A549 (cell line): ENCODE measurements around the gene ROBO1. TPM values are rescaled to one million over a fixed set of nuclear protein-coding genes. Genes with fewer than 3 reads are reported as not detected.
"Not testable (repeated sequence)": the region's sequence is repeated elsewhere in the genome, so short reads cannot be mapped to it uniquely, and the experiment has no call there.

Source experiments
- ATAC-seq, 2 experiments: fragments of 200-7000 bp in 1 of 2; fragments of >200 bp in 1 of 2; cut with Nextera tagmentation in 1 of 2; cut with Tn5 transposase in 1 of 2; 3 replicates each; pipeline versions ENCODE4 v1.8.0 to v1.9.1; 2018 to 2020; ENCODE audit warnings: mild to moderate bottlenecking in 1 of 2, moderate library complexity in 1 of 2
- CTCF ChIA-PET: fragments of 300-600 bp; sonication (Branson Sonifier 250); formaldehyde crosslinking; extraction: SDS; loops from one replicate; lab custom pipeline; 2021; ENCODE audit warnings: antibody characterized with exemption, inconsistent platforms; lab: Yijun Ruan, JAX
- POLR2A ChIA-PET: fragments of 350-600 bp; formaldehyde crosslinking; extraction: SDS; loops from one replicate; lab custom pipeline; 2021; ENCODE audit warnings: antibody characterized with exemption, inconsistent platforms; lab: Yijun Ruan, JAX
- DNase-seq, 2 experiments: peaks; one replicate each; pipeline versions ENCODE4 v3.0.0 to v3.0.0-alpha.2; 2011 to 2016; ENCODE audit warnings: low read depth in 1 of 2, low spot score in 1 of 2
- FAIRE-seq: peaks from 2 replicates; lab custom pipeline; 2011; peaks lifted over from hg19 to GRCh38; lab: Jason Lieb, UNC
- H3K27ac ChIP-seq, 2 experiments: fragments of >200 bp; sonication (Bioruptor Twin); formaldehyde crosslinking; 3 replicates each; pipeline ENCODE4 v1.5.1; 2016 to 2017
- H3K4me1 ChIP-seq: fragments of >200 bp; sonication (Bioruptor Twin); formaldehyde crosslinking; 3 replicates; pipeline ENCODE4 v1.6.1; 2016
- H3K4me2 ChIP-seq: fragments of >200 bp; sonication (Bioruptor Twin); formaldehyde crosslinking; 3 replicates; pipeline ENCODE4 v1.6.1; 2016
- H3K4me3 ChIP-seq: fragments of >200 bp; sonication (Bioruptor Twin); formaldehyde crosslinking; 3 replicates; pipeline ENCODE4 v1.5.1; 2016
- H3K9me3 ChIP-seq: fragments of >200 bp; sonication (Bioruptor Twin); formaldehyde crosslinking; 3 replicates; pipeline ENCODE4 v1.6.1; 2016
- CBX2 ChIP-seq: fragments of 200-600 bp; sonication (generic); IDR thresholded peaks from 2 replicates; pipeline ENCODE4 v1.6.1; 2016; ENCODE audit warnings: low read depth, mild to moderate bottlenecking, borderline replicate concordance
- CEBPB ChIP-seq, 2 experiments: fragments of >200 bp in 1 of 2; sonication (Bioruptor Twin) in 1 of 2; formaldehyde crosslinking in 1 of 2; IDR thresholded peaks; 2 replicates each; pipeline ENCODE4 v1.6.1; 2012 to 2016
- CHD4 ChIP-seq: fragments of 200-600 bp; sonication (generic); IDR thresholded peaks from 2 replicates; pipeline ENCODE4 v1.6.1; 2016; ENCODE audit warnings: antibody characterized with exemption, mild to moderate bottlenecking, borderline replicate concordance
- EHF ChIP-seq: fragments of 250-450 bp; sonication (Bioruptor Pico); IDR thresholded peaks from 2 replicates; pipeline ENCODE4 v1.5.0; 2020; ENCODE audit warnings: mild to moderate bottlenecking
- EP300 ChIP-seq, 2 experiments: fragments of >200 bp; sonication (Bioruptor Twin); formaldehyde crosslinking; IDR thresholded peaks; 2 replicates in 1 of 2; 3 replicates in 1 of 2; pipeline ENCODE4 v1.6.1; 2016 to 2017
- FOSL2 ChIP-seq, 2 experiments: fragments of 450-650 bp in 1 of 2; fragments of >200 bp in 1 of 2; sonication (Bioruptor Twin) in 1 of 2; formaldehyde crosslinking; IDR thresholded peaks; 2 replicates each; pipeline versions ENCODE4 v1.5.0 to v1.6.1; 2016 to 2020; ENCODE audit warnings: mild to moderate bottlenecking in 1 of 2, moderate library complexity in 1 of 2
- HDAC2 ChIP-seq: fragments of 200-600 bp; sonication (generic); IDR thresholded peaks from 2 replicates; pipeline ENCODE4 v1.6.1; 2016
- JUN ChIP-seq, 2 experiments: fragments of >200 bp; sonication (Bioruptor Twin); formaldehyde crosslinking; IDR thresholded peaks; 2 replicates in 1 of 2; 3 replicates in 1 of 2; pipeline ENCODE4 v1.6.1; 2016 to 2017
- JUNB ChIP-seq: fragments of >200 bp; sonication (Bioruptor Twin); formaldehyde crosslinking; IDR thresholded peaks from 2 replicates; pipeline ENCODE4 v1.6.1; 2016
- KDM1A ChIP-seq: fragments of 200-600 bp; sonication (generic); IDR thresholded peaks from 2 replicates; pipeline ENCODE4 v1.6.1; 2016; ENCODE audit warnings: low read depth, mild to moderate bottlenecking
- MAZ ChIP-seq: fragments of 150-350 bp; IDR thresholded peaks from 2 replicates; pipeline ENCODE4 v1.6.1; 2014; ENCODE audit warnings: antibody characterized with exemption, low read depth, low read length, borderline replicate concordance
- POLR2A ChIP-seq: IDR thresholded peaks from 2 replicates; pipeline ENCODE4 v1.6.1; 2012; ENCODE audit warnings: mild to moderate bottlenecking, low read length
- POLR2AphosphoS2 ChIP-seq: conservative IDR thresholded peaks from 2 replicates; pipeline ENCODE4 v1.6.1; 2012; ENCODE audit warnings: low read length, improper control_type of control experiment, inconsistent platforms
- RCOR1 ChIP-seq: fragments of 150-350 bp; IDR thresholded peaks from 2 replicates; pipeline ENCODE4 v1.6.1; 2014; ENCODE audit warnings: antibody characterized with exemption, low read length, low read depth
- SREBF2 ChIP-seq: fragments of 450-650 bp; IDR thresholded peaks from 2 replicates; pipeline ENCODE4 v1.6.1; 2014; ENCODE audit warnings: mild to moderate bottlenecking, moderate library complexity
- TFCP2L1 ChIP-seq: fragments of 250-450 bp; sonication (Bioruptor Pico); IDR thresholded peaks from 2 replicates; pipeline ENCODE4 v1.5.0; 2021; ENCODE audit warnings: mild to moderate bottlenecking
- ZC3H11A ChIP-seq: fragments of 450-650 bp; IDR thresholded peaks from 2 replicates; pipeline ENCODE4 v1.6.1; 2014; ENCODE audit warnings: antibody characterized with exemption, mild to moderate bottlenecking
- WGBS: methylation state at CpG from one replicate; pipeline ENCODE4 v1.1.6; 2017; ENCODE audit errors: missing lambda C conversion rate; 5-methylcytosine and 5-hydroxymethylcytosine counted together
- polyA plus RNA-seq, 4 experiments: library from polyadenylated mRNA; depleted of rRNA in 3 of 4; stranded (reverse); fragments of >200 nt; fragmentation: RNase III in 1 of 4; extraction: RNeasy Plus Mini Kit Qiagen cat#74134 plus additional on column Dnase treatment in 1 of 4; gene quantifications; 2 replicates in 3 of 4; 3 replicates in 1 of 4; pipeline ENCODE4 v1.2.3, GENCODE V29; 2011 to 2017
- TF ChIP-seq, protein P1 (sequence below): fragments of >200 bp; sonication (Bioruptor Twin); formaldehyde crosslinking; IDR thresholded peaks from 3 replicates; pipeline ENCODE4 v1.5.1; 2016
- TF ChIP-seq, protein P2 (sequence below): fragments of 200-600 bp; sonication (generic); IDR thresholded peaks from 2 replicates; pipeline ENCODE4 v1.6.1; 2016; ENCODE audit warnings: antibody characterized with exemption, mild to moderate bottlenecking, moderate library complexity

Gene ROBO1
- polyA plus RNA-seq, 2 of the 4 experiments (the other 2 are of a cell fraction): 25.3 to 35.6 TPM

DNA sequence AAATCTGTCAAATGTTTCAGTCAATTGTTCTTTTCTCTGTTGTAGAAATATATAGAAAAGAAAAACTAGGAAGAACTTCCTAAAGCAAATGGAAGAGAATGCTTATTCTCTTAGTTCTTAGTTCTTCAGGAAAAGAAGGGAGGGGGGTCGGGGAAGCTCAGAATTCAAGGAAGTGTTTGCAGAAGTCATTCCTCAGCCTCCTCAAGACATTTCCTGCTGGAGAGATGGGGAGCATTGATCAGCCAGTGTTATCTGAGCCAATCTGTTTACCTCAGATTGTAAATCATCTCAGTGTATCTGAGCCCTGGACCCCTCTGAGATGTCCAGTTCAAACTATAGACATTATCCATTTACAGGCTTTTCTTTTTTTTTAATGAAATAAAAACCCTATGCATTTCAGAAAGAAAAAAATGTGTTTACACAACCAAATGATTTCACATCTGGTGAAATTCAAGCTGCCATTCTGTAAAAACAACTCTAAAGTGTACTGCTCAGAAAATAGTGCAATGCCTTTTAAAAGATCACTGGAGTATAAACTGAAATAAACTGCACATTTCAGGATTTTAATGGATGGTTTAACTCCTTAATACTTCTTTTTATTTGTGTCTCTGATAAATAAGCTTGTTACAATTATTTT lies 460.7 kb downstream of the ROBO1 start:
- no peaks in the 10 kb centered on the region for H3K4me1 ChIP-seq
- DNase-seq (no peak), ATAC-seq (no peak), FAIRE-seq (no peak)
- no peak overlapping the region for H3K4me3 ChIP-seq
- CTCF ChIA-PET: interaction anchor here (0.7 kb wide), 1 partner anchor 338 kb away, joined by 4 read pairs; no protein-coding TSS in a partner anchor
- H3K4me2 ChIP-seq: no peak overlapping the region
- 0% methylated on average over 1 of the region's 1 CpG for WGBS
- H3K9me3 ChIP-seq: no peaks in the 10 kb centered on the region
- POLR2A ChIA-PET: no interaction called here
- H3K27ac ChIP-seq: no peak overlapping the region
- TF ChIP-seq KDM1A (no peak), ZC3H11A (no peak)
- TF ChIP-seq, protein P1, sequence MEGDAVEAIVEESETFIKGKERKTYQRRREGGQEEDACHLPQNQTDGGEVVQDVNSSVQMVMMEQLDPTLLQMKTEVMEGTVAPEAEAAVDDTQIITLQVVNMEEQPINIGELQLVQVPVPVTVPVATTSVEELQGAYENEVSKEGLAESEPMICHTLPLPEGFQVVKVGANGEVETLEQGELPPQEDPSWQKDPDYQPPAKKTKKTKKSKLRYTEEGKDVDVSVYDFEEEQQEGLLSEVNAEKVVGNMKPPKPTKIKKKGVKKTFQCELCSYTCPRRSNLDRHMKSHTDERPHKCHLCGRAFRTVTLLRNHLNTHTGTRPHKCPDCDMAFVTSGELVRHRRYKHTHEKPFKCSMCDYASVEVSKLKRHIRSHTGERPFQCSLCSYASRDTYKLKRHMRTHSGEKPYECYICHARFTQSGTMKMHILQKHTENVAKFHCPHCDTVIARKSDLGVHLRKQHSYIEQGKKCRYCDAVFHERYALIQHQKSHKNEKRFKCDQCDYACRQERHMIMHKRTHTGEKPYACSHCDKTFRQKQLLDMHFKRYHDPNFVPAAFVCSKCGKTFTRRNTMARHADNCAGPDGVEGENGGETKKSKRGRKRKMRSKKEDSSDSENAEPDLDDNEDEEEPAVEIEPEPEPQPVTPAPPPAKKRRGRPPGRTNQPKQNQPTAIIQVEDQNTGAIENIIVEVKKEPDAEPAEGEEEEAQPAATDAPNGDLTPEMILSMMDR: no peak

DNA sequence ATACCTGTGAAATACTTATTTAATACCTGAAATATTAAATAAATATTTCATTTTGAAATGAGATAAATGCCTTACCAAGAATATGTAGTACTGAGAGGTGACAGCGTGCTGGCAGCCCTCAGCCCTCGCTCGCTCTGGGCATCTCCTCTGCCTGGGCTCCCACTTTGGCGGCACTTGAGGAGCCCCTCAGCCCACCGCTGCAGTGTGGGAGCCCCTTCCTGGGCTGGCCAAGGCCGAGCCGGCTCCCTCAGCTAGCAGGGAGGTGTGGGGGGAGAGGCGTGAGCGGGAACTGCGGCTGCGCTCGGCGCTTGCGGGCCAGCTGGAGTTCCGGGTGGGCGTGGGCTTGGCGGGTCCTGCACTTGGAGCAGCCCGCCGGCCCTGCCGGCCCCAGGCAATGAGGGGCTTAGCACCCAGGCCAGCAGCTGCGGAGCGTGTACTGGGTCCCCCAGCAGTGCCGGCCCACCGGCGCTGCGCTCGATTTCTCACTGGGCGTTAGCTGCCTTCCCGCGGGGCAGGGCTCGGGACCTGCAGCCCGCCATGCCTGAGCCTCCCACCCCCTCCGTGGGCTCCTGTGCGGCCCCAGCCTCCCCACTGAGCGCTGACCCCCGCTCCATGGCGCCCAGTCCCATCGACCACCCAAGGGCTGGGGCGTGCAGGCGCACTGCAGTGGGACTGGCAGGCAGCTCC lies 467.7 kb downstream of the ROBO1 start:
- H3K9me3 ChIP-seq, ATAC-seq, H3K4me3 ChIP-seq, POLR2A ChIA-PET, H3K4me1 ChIP-seq, H3K4me2 ChIP-seq, DNase-seq, CTCF ChIA-PET, H3K27ac ChIP-seq, FAIRE-seq: not testable (repeated sequence)
- WGBS: 75% methylated on average over 5 of the region's 40 CpGs

DNA sequence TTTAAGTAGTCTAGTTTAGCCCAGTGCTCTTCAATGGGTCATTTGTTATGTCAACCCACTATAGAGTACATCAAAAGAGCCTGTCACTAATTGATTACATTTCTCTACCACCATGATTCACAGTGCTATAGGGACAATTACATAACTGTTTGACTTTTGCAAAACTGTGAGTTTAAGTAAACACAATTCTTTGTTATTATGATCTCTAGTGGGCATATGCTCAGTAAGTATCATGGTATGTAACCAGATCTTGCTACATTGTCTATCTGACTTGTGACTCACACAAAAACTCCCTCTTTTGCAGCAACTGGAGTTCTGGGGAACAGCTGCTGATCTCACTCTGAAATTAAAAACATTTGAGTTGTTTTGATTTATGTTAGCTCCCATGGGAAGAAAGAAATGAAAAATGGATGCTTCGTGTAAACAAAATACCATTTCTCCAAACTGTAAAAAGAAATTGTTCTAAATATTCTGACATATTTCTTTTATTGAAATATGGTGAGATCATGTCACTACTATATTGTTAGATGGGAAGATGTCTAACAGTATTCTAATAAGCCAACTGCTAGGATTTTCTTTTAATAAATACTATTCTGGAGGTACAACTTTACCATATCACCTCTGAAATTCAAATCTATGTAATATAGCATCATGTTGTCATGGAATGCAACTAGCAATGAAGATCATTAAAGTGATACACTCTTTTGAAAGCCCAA lies 470.4 kb downstream of the ROBO1 start:
- FAIRE-seq (no peak), ATAC-seq (peak in 1 of 2 experiments; percentile 61; a peak in 3 of 6 replicates), DNase-seq (peak in 1 of 2 experiments; percentile 38)
- no peaks in the 10 kb centered on the region for H3K4me1 ChIP-seq
- H3K4me2 ChIP-seq: 0 out of 3 replicates have a peak overlapping the region, but pooled peaks have one; percentile 8
- H3K9me3 ChIP-seq: no peaks in the 10 kb centered on the region
- POLR2A ChIA-PET: no interaction called here
- CTCF ChIA-PET: no interaction called here
- TF ChIP-seq, protein P2, sequence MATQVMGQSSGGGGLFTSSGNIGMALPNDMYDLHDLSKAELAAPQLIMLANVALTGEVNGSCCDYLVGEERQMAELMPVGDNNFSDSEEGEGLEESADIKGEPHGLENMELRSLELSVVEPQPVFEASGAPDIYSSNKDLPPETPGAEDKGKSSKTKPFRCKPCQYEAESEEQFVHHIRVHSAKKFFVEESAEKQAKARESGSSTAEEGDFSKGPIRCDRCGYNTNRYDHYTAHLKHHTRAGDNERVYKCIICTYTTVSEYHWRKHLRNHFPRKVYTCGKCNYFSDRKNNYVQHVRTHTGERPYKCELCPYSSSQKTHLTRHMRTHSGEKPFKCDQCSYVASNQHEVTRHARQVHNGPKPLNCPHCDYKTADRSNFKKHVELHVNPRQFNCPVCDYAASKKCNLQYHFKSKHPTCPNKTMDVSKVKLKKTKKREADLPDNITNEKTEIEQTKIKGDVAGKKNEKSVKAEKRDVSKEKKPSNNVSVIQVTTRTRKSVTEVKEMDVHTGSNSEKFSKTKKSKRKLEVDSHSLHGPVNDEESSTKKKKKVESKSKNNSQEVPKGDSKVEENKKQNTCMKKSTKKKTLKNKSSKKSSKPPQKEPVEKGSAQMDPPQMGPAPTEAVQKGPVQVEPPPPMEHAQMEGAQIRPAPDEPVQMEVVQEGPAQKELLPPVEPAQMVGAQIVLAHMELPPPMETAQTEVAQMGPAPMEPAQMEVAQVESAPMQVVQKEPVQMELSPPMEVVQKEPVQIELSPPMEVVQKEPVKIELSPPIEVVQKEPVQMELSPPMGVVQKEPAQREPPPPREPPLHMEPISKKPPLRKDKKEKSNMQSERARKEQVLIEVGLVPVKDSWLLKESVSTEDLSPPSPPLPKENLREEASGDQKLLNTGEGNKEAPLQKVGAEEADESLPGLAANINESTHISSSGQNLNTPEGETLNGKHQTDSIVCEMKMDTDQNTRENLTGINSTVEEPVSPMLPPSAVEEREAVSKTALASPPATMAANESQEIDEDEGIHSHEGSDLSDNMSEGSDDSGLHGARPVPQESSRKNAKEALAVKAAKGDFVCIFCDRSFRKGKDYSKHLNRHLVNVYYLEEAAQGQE: no peak
- TF ChIP-seq FOSL2 (IDR thresholded peaks at IDR 0.05) (no peak), FOSL2 (CRISPR knock-in tag; IDR thresholded peaks at IDR 0.05) (no peak), EHF (CRISPR knock-in tag) (no peak), CEBPB (IDR thresholded peaks at IDR 0.05) (peak in 1 of 2 experiments; percentile 43; a peak in 2 of 4 replicates), TFCP2L1 (no peak), CHD4 (no peak), POLR2AphosphoS2 (no peak), RCOR1 (no peak), MAZ (no peak), EP300 (IDR thresholded peaks at IDR 0.05) (no peak), JUNB (peak; percentile 18; the same call in 1 of the 2 replicates), POLR2A (no peak), CBX2 (no peak), SREBF2 (no peak), HDAC2 (no peak), JUN (IDR thresholded peaks at IDR 0.05) (no peak)
- WGBS: 2% methylated on average over 1 of the region's 1 CpG
- H3K27ac ChIP-seq: no peak overlapping the region
- H3K4me3 ChIP-seq: no peak overlapping the region
